GM10266 (cell line): Measurements from ENCODE around the gene WARS2.

Source experiments
- DNase-seq: peaks from one replicate; pipeline ENCODE4 v3.0.0; 2012; ENCODE audit errors: extremely low spot score
- CTCF ChIP-seq: IDR thresholded peaks from 2 replicates; pipeline ENCODE4 v1.5.1; 2012; ENCODE audit warnings: mild to moderate bottlenecking, low read depth; ENCODE audit not compliant: control insufficient read depth, insufficient read depth; ENCODE audit errors: missing control alignments

WARS2 gene

GRCh38 chr1:119038363-119038762 is 102.1 kb downstream of the WARS2 start:
- no peak for TF ChIP-seq CTCF
- no peak for DNase-seq

- DNase-seq: no peak
- TF ChIP-seq CTCF: no peak
Measured at GRCh38 chr1:119034359-119034758, 106.1 kb downstream of the WARS2 start.

GRCh38 chr1:119032986-119033385 is 107.5 kb downstream of the WARS2 start:
- TF ChIP-seq CTCF: no peak
- DNase-seq: no peak

GRCh38 chr1:119027759-119028158 is 112.7 kb downstream of the WARS2 start:
- DNase-seq: no peak
- no peak for TF ChIP-seq CTCF

GRCh38 chr1:119026956-119027355 is 113.5 kb downstream of the WARS2 start:
- no peak for DNase-seq

GRCh38 chr1:119015547-119015946 is 124.9 kb downstream of the WARS2 start:
- TF ChIP-seq CTCF: no peak
- DNase-seq: no peak

More at GRCh38 chr1:119026956-119027355, 113.5 kb downstream of the WARS2 start:
- TF ChIP-seq CTCF: no peak

GRCh38 chr1:119012383-119012782 is 128.1 kb downstream of the WARS2 start:
- TF ChIP-seq CTCF: no peak
- no peak for DNase-seq
